PC-9 (cell line): ENCODE measurements around the gene SERPINE1. TPM values are rescaled to one million over a fixed set of nuclear protein-coding genes. Genes with fewer than 3 reads are reported as not detected.
"Not testable (repeated sequence)": the region's sequence is repeated elsewhere in the genome, so short reads cannot be mapped to it uniquely, and the experiment has no call there.

Experiments
- BruUV-seq: library from RNA; stranded (reverse); fragments of 400-500 nt; replicated peaks from 2 replicates; lab custom pipeline; 2021; lab: Mats Ljungman, UMichigan
- CTCF ChIA-PET: fragments of 300-600 bp; sonication (Branson Sonifier 250); formaldehyde crosslinking; loops from one replicate; lab custom pipeline; 2022; ENCODE audit warnings: antibody characterized with exemption; lab: Charles Lee
- POLR2A ChIA-PET: fragments of 300-600 bp; sonication (Branson Sonifier 250); formaldehyde crosslinking; loops from one replicate; lab custom pipeline; 2022; ENCODE audit warnings: antibody characterized with exemption; ENCODE audit not compliant: unreplicated experiment; lab: Charles Lee
- DNase-seq, 2 experiments: peaks; one replicate each; pipeline versions ENCODE4 v3.0.0 to v3.0.0-alpha.2; 2015 to 2022; ENCODE audit warnings: mixed read lengths in 1 of 2
- H2AFZ ChIP-seq: fragments of 200-600 bp; sonication (generic); 2 replicates; pipeline ENCODE4 v1.8.1; 2017; ENCODE audit warnings: antibody characterized with exemption
- H3F3A ChIP-seq: fragments of 200-600 bp; sonication (generic); 2 replicates; pipeline ENCODE4 v1.8.1; 2017; ENCODE audit warnings: antibody characterized with exemption, mild to moderate bottlenecking, low read depth; ENCODE audit not compliant: insufficient read depth
- H3K27ac ChIP-seq: fragments of 200-600 bp; sonication (generic); 2 replicates; pipeline ENCODE4 v1.6.1; 2016; ENCODE audit warnings: mixed run types
- H3K27me3 ChIP-seq: fragments of 200-600 bp; sonication (generic); 2 replicates; pipeline ENCODE4 v1.6.1; 2016; ENCODE audit warnings: low read depth, mixed run types; ENCODE audit not compliant: insufficient read depth
- H3K36me3 ChIP-seq: fragments of 200-600 bp; sonication (generic); 2 replicates; pipeline ENCODE4 v1.6.1; 2016; ENCODE audit warnings: low read depth, mixed run types
- H3K4me1 ChIP-seq: fragments of 200-600 bp; sonication (generic); replicated peaks from 2 replicates; pipeline ENCODE4 v1.6.1; 2016; ENCODE audit warnings: mixed run types; ENCODE audit not compliant: insufficient read depth
- H3K4me2 ChIP-seq: fragments of 200-600 bp; sonication (generic); 2 replicates; pipeline ENCODE4 v1.6.1; 2017; ENCODE audit warnings: mixed run types
- H3K4me3 ChIP-seq: fragments of 200-600 bp; sonication (generic); 2 replicates; pipeline ENCODE4 v1.6.1; 2016; ENCODE audit warnings: mixed run types
- H3K79me2 ChIP-seq: fragments of 200-600 bp; sonication (generic); 2 replicates; pipeline ENCODE4 v1.6.1; 2017; ENCODE audit warnings: low read depth, mixed run types
- H3K9me2 ChIP-seq: fragments of 200-600 bp; sonication (generic); 2 replicates; pipeline ENCODE4 v1.8.1; 2017; ENCODE audit warnings: mild to moderate bottlenecking; ENCODE audit not compliant: insufficient read depth
- H3K9me3 ChIP-seq: fragments of 200-600 bp; sonication (generic); 2 replicates; pipeline ENCODE4 v1.8.1; 2016; ENCODE audit warnings: low read depth; ENCODE audit not compliant: insufficient read depth
- H4K20me1 ChIP-seq: fragments of 200-600 bp; sonication (generic); 2 replicates; pipeline ENCODE4 v1.8.1; 2017; ENCODE audit not compliant: insufficient read depth
- EZH2 ChIP-seq: fragments of 200-600 bp; sonication (generic); IDR thresholded peaks from 2 replicates; pipeline ENCODE4 v1.8.0; 2017; ENCODE audit warnings: antibody characterized with exemption, low read depth
- intact Hi-C: fragments of 100-400 bp; cut with micrococcal nuclease; formaldehyde crosslinking; loops from one replicate; pipeline ENCODE4 v1.10.0; 2022; ENCODE audit not compliant: unreplicated experiment
- total RNA-seq: library from RNA; stranded (reverse); gene quantifications from 2 replicates; pipeline ENCODE4 v1.2.3, GENCODE V29; 2021
- TF ChIP-seq, protein P1 (sequence below): fragments of 200-600 bp; sonication (generic); conservative IDR thresholded peaks from 2 replicates; pipeline ENCODE4 v1.6.1; 2017; ENCODE audit warnings: mixed run types, antibody characterized with exemption, mild to moderate bottlenecking, moderate library complexity

Gene SERPINE1
- total RNA-seq, 1 experiment from 2014 or later, result 36.2 TPM

DNA sequence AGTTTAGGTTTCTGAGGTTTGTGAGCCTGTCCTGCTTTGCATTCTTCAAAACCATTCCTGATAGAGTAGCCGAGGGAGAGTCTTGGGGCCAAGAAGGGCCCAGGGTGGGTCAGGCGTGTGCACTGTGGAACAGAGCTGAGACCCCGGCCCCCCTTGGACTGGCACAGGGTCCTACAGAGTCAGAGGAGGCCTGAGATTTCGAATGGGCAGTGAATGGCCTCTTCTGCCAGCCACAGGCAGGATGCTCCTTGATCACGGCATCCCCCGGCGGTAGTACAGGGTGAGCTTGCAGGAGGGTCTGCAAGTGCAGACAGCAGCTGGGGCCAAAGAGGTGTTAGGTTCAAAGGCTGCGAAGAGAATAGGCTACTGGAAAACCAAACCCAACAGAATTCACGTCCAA is 37.0 kb upstream of the SERPINE1 start:
- H3K4me3 ChIP-seq, result no peak overlapping the region
- no TSS peak for BruUV-seq
- H3K27ac ChIP-seq, result no peak overlapping the region
- ChIA-PET POLR2A (no interaction called here), CTCF (no interaction called here)
- no peaks in the 10 kb centered on the region for H3K9me3 ChIP-seq
- H4K20me1 ChIP-seq, result no peaks in the 10 kb centered on the region; the same call in 1 of the 2 replicates
- H3F3A ChIP-seq, result peaks cover 23% of the 10 kb centered on the region; the same call in 1 of the 2 replicates
- no peaks in the 10 kb centered on the region for H3K9me2 ChIP-seq
- DNase-seq, result no peak
- H3K27me3 ChIP-seq, result no peaks in the 10 kb centered on the region
- peaks cover 46% of the 10 kb centered on the region for H3K79me2 ChIP-seq
- peaks cover 3% of the 10 kb centered on the region; the same call in 1 of the 2 replicates for H3K36me3 ChIP-seq
- H3K4me2 ChIP-seq, result no peak overlapping the region
- intact Hi-C loops, result loop anchor here (10.0 kb wide), 1 partner anchor 505 kb away; the partner anchor contains the start of genes FBXO24 and LRCH4
- TF ChIP-seq EZH2, result no peak
- TF ChIP-seq, protein P1, sequence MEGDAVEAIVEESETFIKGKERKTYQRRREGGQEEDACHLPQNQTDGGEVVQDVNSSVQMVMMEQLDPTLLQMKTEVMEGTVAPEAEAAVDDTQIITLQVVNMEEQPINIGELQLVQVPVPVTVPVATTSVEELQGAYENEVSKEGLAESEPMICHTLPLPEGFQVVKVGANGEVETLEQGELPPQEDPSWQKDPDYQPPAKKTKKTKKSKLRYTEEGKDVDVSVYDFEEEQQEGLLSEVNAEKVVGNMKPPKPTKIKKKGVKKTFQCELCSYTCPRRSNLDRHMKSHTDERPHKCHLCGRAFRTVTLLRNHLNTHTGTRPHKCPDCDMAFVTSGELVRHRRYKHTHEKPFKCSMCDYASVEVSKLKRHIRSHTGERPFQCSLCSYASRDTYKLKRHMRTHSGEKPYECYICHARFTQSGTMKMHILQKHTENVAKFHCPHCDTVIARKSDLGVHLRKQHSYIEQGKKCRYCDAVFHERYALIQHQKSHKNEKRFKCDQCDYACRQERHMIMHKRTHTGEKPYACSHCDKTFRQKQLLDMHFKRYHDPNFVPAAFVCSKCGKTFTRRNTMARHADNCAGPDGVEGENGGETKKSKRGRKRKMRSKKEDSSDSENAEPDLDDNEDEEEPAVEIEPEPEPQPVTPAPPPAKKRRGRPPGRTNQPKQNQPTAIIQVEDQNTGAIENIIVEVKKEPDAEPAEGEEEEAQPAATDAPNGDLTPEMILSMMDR, result no peak
- H2AFZ ChIP-seq, result no peak overlapping the region
- H3K4me1 ChIP-seq, result peaks cover 14% of the 10 kb centered on the region

- H3K9me3 ChIP-seq, DNase-seq, H3K36me3 ChIP-seq, H3K4me1 ChIP-seq, intact Hi-C loops, H3K27ac ChIP-seq, H3K27me3 ChIP-seq, H3K4me2 ChIP-seq, POLR2A ChIA-PET, CTCF ChIA-PET, H4K20me1 ChIP-seq, H3K4me3 ChIP-seq, BruUV-seq, H3K9me2 ChIP-seq, H2AFZ ChIP-seq: not testable (repeated sequence)
- H3F3A ChIP-seq, result peaks cover 17% of the 10 kb centered on the region; the same call in 1 of the 2 replicates
- H3K79me2 ChIP-seq, result peaks cover 28% of the 10 kb centered on the region
These were observed 34.5 kb upstream of the SERPINE1 start for GRCh38 chr7:101092266-101092905.

GRCh38 chr7:101093906-101094305 is 33.0 kb upstream of the SERPINE1 start:
- no peak overlapping the region for H3K4me2 ChIP-seq
- BruUV-seq, result no TSS peak

More at GRCh38 chr7:101093906-101094305, 33.0 kb upstream of the SERPINE1 start:
- Histone ChIP-seq H3K4me1 (peaks cover under 1% of the 10 kb centered on the region), H3K9me2 (no peaks in the 10 kb centered on the region), H3K36me3 (peaks cover 3% of the 10 kb centered on the region; the same call in 1 of the 2 replicates), H4K20me1 (no peaks in the 10 kb centered on the region; the same call in 1 of the 2 replicates), H3K9me3 (no peaks in the 10 kb centered on the region), H3K79me2 (peaks cover 13% of the 10 kb centered on the region), H3K27ac (no peak overlapping the region), H3F3A (peaks cover 17% of the 10 kb centered on the region; the same call in 1 of the 2 replicates), H3K27me3 (no peaks in the 10 kb centered on the region), H2AFZ (no peak overlapping the region), H3K4me3 (no peak overlapping the region)
- CTCF ChIA-PET, result interaction anchor here (1.7 kb wide), 1 partner anchor 50 kb away, joined by 4 read pairs; no protein-coding TSS in a partner anchor
- DNase-seq, result no peak
- TF ChIP-seq, protein P1, result no peak
- TF ChIP-seq EZH2, result no peak
- POLR2A ChIA-PET, result interaction anchor here (0.6 kb wide), 1 partner anchor 8 kb away, joined by 5 read pairs; no protein-coding TSS in a partner anchor
- intact Hi-C loops, result no loop called here
